Thyroid gland (tissue), 4 donors: ENCODE results near the gene OLFML1. TPM values are rescaled to one million over a fixed set of nuclear protein-coding genes. Genes with fewer than 3 reads are reported as not detected.

ENCODE experiments used
- DNase-seq, 2 donors: peaks; one replicate each; pipeline ENCODE4 v3.0.0-alpha.2; 2019
- H3K27ac ChIP-seq, 3 donors: fragments of 200-600 bp; sonication (generic); 1 replicate in 2 of 3; 2 replicates in 1 of 3; pipeline ENCODE4 v1.5.1; 2016 to 2019; ENCODE audit warnings: mild to moderate bottlenecking in 1 of 3, moderate library complexity in 1 of 3
- H3K27me3 ChIP-seq: fragments of 200-600 bp; sonication (generic); one replicate; pipeline ENCODE4 v1.5.1; 2019
- H3K36me3 ChIP-seq, 2 donors: fragments of 200-600 bp; sonication (generic); one replicate each; pipeline ENCODE4 v1.5.1; 2016 to 2019
- H3K4me1 ChIP-seq, 2 donors: fragments of 200-600 bp; sonication (generic); one replicate each; pipeline ENCODE4 v1.5.1; 2017 to 2019
- H3K4me3 ChIP-seq, 3 donors: fragments of 200-600 bp; sonication (generic); replicated peaks in 1 of 3; 1 replicate in 2 of 3; 2 replicates in 1 of 3; pipeline ENCODE4 v1.5.1; 2016; ENCODE audit warnings: mild to moderate bottlenecking in 1 of 3
- H3K9me3 ChIP-seq: fragments of 200-600 bp; sonication (generic); one replicate; pipeline ENCODE4 v1.5.1; 2017
- CTCF ChIP-seq, 6 experiments: fragments of 200-600 bp in 3 of 6; fragments of 450-650 bp in 3 of 6; sonication (generic) in 3 of 6; IDR thresholded peaks; one replicate each; pipeline ENCODE4 v1.5.1; 2016 to 2019; ENCODE audit warnings: antibody characterized with exemption in 6 of 6, mild to moderate bottlenecking in 2 of 6, inconsistent platforms in 1 of 6, moderate library complexity in 1 of 6
- POLR2A ChIP-seq, 2 donors: fragments of 450-650 bp; IDR thresholded peaks; one replicate each; pipeline ENCODE4 v1.6.1; 2017; ENCODE audit warnings: antibody characterized with exemption in 2 of 2, mild to moderate bottlenecking in 2 of 2, moderate library complexity in 1 of 2
- WGBS, 2 donors: methylation state at CpG; one replicate each; pipeline ENCODE4 v1.1.5; 2017; 5-methylcytosine and 5-hydroxymethylcytosine counted together
- intact Hi-C: fragments of 100-400 bp; cut with DNase I; formaldehyde crosslinking; loops from one replicate; pipeline ENCODE4 v1.15.1; 2023
- total RNA-seq, 4 donors: library from RNA; depleted of rRNA; stranded (reverse); fragments of >200 nt; gene quantifications; one replicate each; pipeline ENCODE4 v1.2.3, GENCODE V29; 2016

The OLFML1 gene
- total RNA-seq, 4 donors from 2014 or later, result 2.7 to 11.0 (median 5.8) TPM

- 67 to 72% methylated on average over 4 of the region's 4 CpGs for WGBS, 2 donors
- DNase-seq, result no peak
- no peak for TF ChIP-seq CTCF (IDR thresholded peaks at IDR 0.05)
- no peak for TF ChIP-seq POLR2A (IDR thresholded peaks at IDR 0.05)
Observed at GRCh38 chr11:7522121-7522520, 36.8 kb downstream of the OLFML1 start.

GRCh38 chr11:7522546-7522945, 37.2 kb downstream of the OLFML1 start:
- no peaks in the 10 kb centered on the region for H3K36me3 ChIP-seq
- intact Hi-C loops, result no loop called here
- TF ChIP-seq CTCF (IDR thresholded peaks at IDR 0.05) (no peak), POLR2A (IDR thresholded peaks at IDR 0.05) (no peak)
- no peak overlapping the region for H3K4me3 ChIP-seq
- no peak for DNase-seq
- H3K9me3 ChIP-seq, result no peaks in the 10 kb centered on the region
- H3K4me1 ChIP-seq, result peaks cover 57 to 68% of the 10 kb centered on the region in 2 donors
- WGBS, 2 donors, result 93 to 96% methylated on average over 4 of the region's 4 CpGs
- H3K27me3 ChIP-seq, result no peaks in the 10 kb centered on the region
- peak overlapping the region; percentile 86 to 97 (median 94) for H3K27ac ChIP-seq

More at GRCh38 chr11:7522121-7522520, 36.8 kb downstream of the OLFML1 start:
- peaks cover 54 to 64% of the 10 kb centered on the region in 2 donors for H3K4me1 ChIP-seq
- H3K27ac ChIP-seq, result peak overlapping the region; percentile 86 to 97 (median 94)
- H3K4me3 ChIP-seq, result no peak overlapping the region
- no peaks in the 10 kb centered on the region for H3K27me3 ChIP-seq
- intact Hi-C loops, result no loop called here
- no peaks in the 10 kb centered on the region for H3K36me3 ChIP-seq
- no peaks in the 10 kb centered on the region for H3K9me3 ChIP-seq

- Histone ChIP-seq H3K27ac (peak overlapping the region; percentile 86 to 97 (median 94)), H3K27me3 (no peaks in the 10 kb centered on the region), H3K36me3 (no peaks in the 10 kb centered on the region), H3K9me3 (no peaks in the 10 kb centered on the region), H3K4me3 (no peak overlapping the region), H3K4me1 (peaks cover 65 to 77% of the 10 kb centered on the region in 2 donors)
- DNase-seq, result peak; percentile 84 to 86
- intact Hi-C loops, result no loop called here
- TF ChIP-seq CTCF (IDR thresholded peaks at IDR 0.05) (no peak), POLR2A (IDR thresholded peaks at IDR 0.05) (peak in 1 of 2 donors; percentile 44)
- WGBS, 2 donors, result 36 to 42% methylated on average over 6 of the region's 6 CpGs
Observed at GRCh38 chr11:7523416-7524210, 38.3 kb downstream of the OLFML1 start.

GRCh38 chr11:7524462-7525235, 39.3 kb downstream of the OLFML1 start:
- Histone ChIP-seq H3K27ac (peak overlapping the region; percentile 86 to 97 (median 94)), H3K27me3 (no peaks in the 10 kb centered on the region), H3K9me3 (no peaks in the 10 kb centered on the region), H3K36me3 (no peaks in the 10 kb centered on the region), H3K4me3 (no peak overlapping the region), H3K4me1 (peaks cover 75 to 87% of the 10 kb centered on the region in 2 donors)
- TF ChIP-seq CTCF (IDR thresholded peaks at IDR 0.05) (no peak), POLR2A (IDR thresholded peaks at IDR 0.05) (no peak)
- intact Hi-C loops, result no loop called here
- WGBS, 2 donors, result 42 to 50% methylated on average over 6 of the region's 6 CpGs
- peak; percentile 85 to 91 for DNase-seq
